HG03095 (cell line): Measurements from ENCODE around the gene DNAJC21.
"Not testable (repeated sequence)": the region's sequence is repeated elsewhere in the genome, so short reads cannot be mapped to it uniquely, and the experiment has no call there.

ENCODE experiments used
- ATAC-seq: cut with Tn5 transposase; IDR thresholded peaks from one replicate; pipeline ENCODE4 v1.9.1; 2021; ENCODE audit warnings: moderate library complexity; ENCODE audit not compliant: unreplicated experiment

The DNAJC21 gene

GRCh38 chr5:34919077-34919476 lies 10.3 kb upstream of the DNAJC21 start:
- no peak for ATAC-seq

DNA sequence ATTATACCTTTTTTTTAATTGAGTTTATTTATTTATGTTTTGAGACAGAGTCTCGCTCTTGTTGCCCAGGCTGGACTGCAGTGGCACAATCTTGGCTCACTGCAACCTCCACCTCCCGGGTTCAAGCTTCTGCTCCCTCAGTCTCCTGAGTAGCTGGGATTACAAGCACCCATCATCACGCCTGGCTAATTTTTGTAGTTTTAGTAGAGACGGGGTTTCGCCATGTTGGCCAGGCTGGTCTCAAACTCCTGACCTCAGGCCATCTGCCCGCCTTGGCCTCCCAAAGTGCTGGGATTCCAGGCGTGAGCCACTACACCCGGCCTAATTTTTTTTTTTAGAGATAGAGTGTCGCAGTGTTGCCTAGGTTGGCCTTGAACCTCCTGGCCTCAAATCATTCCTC lies 6.1 kb upstream of the DNAJC21 start:
- ATAC-seq: not testable (repeated sequence)

DNA sequence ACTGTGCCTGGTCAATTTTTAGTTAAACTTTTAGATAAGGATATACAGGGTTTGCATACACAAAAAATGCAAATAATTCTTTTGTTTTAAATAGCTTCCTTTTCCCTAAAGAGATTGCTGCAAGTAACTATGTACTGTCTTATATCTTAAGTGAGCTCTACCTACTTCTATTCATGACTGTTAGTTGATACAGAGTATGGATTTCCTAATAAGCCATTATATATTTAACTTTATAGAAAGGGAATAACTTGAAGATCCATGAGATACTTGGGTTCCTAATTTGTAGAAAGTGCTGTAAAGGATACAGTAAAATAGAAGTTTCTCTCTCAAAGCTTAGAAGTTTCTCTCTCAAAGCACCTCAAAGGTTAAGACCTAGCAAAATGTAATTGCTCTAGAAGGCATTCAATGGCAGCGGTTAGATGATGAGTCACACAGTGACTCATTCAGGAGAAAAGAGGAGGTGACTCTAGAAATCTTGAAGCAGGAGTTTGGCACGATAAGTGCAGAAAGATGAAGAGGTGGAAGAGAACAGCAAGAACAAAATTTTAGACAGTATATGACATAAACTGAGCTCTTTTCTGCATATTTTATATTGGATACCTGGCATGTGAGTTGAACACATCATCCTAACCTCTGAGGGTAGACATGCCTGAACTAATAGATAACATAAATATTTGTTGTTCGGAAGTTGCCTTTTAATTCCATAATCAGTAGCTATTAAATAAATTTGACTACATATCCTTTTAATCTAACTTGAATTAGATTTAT lies 5.5 kb upstream of the DNAJC21 start:
- peak; percentile 62 for ATAC-seq

GRCh38 chr5:34924462-34924765 lies 4.9 kb upstream of the DNAJC21 start:
- ATAC-seq: no peak

DNA sequence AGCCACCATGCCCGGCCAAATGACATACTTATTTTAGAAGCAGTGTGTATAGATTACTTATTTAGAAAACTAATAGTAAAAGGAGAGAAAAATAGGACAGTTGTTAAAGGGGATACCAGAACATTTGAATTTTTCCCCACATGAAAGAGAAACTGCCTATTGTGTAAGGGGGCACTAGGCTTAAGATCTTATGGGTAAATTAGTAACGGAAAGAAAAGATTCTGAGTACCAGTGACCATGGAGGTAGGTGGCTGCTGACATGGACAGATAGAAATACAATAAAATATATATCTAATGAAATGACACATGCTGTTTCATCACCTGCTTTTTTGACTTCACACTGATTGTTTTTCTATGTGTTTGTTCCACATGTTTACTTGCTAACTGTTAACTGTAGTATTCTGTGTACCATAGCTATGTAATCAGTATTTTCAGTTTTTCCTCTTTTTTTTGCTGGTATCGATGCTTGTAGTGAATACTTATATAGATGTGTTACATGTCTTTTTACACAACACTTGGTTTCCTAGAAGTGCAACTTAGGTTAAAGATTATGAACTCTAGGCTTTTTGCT lies 3.0 kb upstream of the DNAJC21 start:
- ATAC-seq: no peak

DNA sequence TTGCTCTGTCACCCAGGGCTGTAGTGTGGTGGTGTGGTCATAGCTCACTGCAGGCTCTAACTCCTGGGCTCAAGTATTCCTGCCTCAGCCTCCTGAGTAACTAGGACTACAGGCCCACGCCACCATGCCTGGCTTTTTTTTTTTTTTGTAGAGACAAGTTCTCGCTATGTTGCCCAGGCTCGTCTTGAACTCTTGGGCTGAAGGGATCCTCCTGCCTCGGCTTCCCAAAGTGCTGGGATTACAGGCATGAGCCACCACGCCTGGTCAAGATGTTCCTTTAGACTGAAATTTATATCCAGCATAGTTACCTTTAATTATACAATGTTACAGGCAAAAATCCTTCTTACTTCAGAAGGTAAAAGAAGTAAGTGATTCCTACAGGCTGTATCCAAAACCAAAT lies 1.6 kb upstream of the DNAJC21 start:
- ATAC-seq: no peak

DNA sequence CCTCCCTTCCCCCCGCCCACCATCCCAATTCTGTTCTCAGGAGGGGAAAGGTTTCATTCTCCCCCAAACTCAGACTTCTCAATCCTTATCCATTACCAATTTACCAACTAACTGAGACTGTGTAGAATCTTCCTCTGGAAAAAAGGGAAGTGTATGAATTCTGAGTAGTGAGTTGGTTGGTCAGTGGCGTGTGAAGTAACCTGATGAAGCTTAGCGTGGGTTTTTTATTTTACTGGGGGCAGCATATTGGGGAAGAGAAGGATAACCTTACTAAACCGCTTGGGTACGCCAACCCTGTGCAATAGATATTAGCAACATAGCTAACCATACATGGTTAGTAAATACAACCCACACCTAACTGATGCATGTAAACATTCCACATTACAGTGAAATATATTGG lies 1.1 kb upstream of the DNAJC21 start:
- no peak for ATAC-seq

GRCh38 chr5:34929720-34930461 lies 532 bp downstream of the DNAJC21 start:
- ATAC-seq: peak; percentile 67

DNA sequence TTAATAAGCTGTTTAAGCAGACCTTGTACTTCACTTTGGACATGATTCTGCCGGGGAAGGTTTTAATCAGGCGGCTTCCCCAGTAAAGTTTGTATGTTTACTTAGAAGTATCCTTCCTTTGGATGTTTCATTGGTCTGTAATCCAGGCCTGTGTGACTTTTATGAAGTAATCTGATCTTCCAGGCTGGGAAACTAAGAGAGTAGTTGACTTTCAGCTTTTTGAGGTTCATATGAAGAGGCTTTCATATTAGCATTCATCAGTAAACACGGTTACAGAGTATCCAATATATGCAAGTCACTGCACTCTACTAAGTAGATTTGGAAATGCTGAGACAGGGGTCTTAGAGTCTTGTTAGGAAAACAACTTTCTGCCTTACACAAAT lies 1.1 kb downstream of the DNAJC21 start:
- ATAC-seq: no peak

DNA sequence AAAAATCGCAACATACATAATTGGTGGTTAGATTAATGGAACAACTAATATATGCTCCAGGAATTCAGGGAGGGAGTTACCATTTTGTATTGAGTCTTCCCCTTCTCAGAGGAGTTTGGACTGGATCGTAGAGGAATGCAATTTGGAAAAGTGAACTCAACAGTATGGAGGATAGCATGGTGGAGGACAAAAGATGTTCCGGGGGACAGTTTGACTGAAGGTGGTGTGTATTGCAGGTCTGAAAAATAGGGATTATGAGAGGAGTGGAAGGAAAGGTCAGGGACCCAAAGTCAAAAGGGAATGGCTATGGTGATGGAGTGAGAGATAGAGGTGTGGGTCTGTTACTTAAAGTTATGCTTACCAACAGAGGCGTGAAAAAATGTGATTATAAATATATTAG lies 1.5 kb downstream of the DNAJC21 start:
- ATAC-seq: no peak

DNA sequence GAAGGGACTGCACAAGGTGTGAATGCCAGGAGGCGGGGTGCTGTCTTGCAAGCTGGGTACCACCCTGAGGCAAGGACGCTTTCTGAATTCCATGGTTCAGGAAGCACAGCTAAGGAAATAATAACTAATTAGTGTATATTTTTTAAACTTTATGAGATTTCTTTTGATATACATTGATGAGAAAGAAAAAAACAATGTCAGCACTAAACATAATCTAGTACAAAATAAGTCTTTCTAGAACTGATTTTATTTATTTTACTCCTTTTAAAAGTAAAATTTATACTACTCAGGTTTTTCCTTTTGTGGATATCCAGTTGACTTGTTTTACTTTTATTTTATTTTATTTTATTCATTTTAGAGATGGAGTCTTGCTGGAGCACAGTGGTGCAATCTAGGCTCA lies 3.6 kb downstream of the DNAJC21 start:
- ATAC-seq: no peak

GRCh38 chr5:34941936-34942335 lies 12.6 kb downstream of the DNAJC21 start:
- no peak for ATAC-seq

GRCh38 chr5:34944044-34944443 lies 14.7 kb downstream of the DNAJC21 start:
- ATAC-seq: no peak

DNA sequence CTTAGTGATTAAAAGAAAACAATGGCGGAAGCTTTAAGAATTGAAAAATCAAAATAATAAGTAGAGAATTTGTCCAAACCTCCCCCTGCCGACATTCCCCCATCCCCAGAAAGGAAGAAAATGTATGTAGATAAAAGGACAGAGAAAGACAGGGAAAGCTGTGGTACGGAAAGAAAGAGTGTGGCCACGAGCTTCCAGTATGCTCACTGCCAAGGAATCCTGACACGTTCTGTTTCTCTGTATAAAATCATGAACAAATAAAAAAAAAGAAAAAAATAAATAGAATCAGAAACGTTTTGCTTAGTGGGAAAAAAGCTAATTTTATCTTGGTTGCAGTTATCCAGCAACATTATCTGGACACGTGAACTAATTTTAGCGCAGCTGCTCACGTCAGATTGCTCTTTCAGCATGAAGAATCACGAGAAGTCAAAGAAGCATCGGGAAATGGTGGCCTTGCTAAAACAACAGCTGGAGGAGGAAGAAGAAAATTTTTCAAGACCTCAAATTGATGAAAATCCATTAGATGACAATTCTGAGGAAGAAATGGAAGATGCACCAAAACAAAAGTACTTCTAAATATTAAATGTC lies 15.2 kb downstream of the DNAJC21 start:
- ATAC-seq: no peak

- no peak for ATAC-seq
These were observed 28.0 kb downstream of the DNAJC21 start for GRCh38 chr5:34957321-34957720.

- ATAC-seq: no peak
These were observed 28.7 kb downstream of the DNAJC21 start for GRCh38 chr5:34957857-34958690.

DNA sequence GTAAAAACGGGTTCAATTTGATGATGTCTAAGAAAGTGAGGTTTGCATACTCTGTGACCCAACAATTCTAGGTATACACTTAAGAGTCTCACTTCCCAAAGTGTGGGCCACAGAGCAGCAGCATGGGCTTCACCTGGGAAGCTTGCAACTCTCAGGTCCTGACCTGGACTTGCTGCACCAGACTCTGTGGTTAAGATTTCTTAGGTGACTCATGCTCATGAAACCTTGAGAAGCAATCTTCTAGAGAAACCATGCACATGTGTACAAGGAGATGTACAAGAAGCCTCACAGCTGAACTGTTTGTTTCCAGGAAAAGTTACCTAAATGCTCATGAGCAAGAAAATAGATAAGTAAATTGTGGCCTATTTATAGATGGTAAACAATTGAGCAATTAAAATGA lies 30.0 kb downstream of the DNAJC21 start:
- peak; percentile 96 for ATAC-seq

DNA sequence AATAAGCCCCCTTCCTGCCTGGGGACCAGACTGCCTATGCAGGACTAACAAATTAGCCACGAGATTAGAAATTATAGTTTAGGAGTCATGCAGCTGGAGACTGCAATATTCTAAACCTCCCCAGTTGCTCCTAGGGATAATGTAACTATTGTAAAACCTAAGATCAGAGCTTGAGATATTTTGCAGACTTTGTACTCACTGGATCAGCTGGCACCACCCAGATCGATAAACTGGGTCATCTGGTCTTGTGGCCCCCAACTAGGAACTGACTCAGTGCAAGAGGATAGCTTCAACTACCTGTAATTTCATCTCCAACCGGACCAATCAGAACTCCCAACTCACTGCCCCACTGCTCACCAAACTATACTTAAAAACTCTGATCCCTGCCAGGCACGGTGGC lies 38.2 kb downstream of the DNAJC21 start:
- ATAC-seq: no peak

- no peak for ATAC-seq
These were observed 38.9 kb downstream of the DNAJC21 start for GRCh38 chr5:34968258-34968657.

DNA sequence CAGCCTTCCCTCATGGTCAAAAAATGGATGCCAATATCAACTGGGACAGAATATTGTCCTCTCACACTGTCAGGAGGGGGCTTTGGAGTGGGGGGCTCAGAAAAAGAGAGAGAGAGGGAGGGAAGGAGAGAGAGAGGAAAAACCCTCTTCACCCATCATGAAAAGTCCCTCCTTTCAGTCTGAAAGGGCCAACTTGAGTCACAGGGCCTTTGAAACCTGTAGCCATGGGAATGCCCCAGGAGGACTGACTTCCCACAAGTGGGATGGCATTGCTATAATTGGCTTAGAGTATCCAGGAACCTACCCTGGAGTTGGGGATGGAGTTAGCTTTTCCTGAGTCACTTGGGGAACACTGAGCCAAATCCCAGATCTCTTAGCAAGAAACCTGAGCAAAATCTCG lies 41.2 kb downstream of the DNAJC21 start:
- ATAC-seq: no peak

DNA sequence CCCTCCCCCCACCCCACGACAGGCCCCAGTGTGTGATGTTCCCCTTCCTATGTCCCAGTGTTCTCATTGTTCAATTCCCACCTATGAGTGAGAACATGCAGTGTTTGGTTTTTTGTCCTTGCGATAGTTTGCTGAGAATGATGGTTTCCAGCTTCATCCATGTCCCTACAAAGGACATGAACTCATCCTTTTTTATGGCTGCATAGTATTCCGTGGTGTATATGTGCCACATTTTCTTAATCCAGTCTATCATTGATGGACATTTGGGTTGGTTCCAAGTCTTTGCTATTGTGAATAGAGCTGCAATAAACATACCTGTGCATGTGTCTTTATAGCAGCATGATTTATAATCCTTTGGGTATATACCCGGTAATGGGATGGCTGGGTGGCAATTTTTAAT lies 42.3 kb downstream of the DNAJC21 start:
- not testable (repeated sequence) for ATAC-seq
